Activated CD8-positive, alpha-beta memory T cell treated with anti-CD3 and anti-CD28 coated beads, Interleukin-2, amount 50 U/mL, for 48 hours (primary cell): ENCODE data around the gene GRXCR2.
"Not testable (repeated sequence)": the region's sequence is repeated elsewhere in the genome, so short reads cannot be mapped to it uniquely, and the experiment has no call there.

ENCODE experiments used
- DNase-seq: peaks from one replicate; pipeline ENCODE4 v3.0.0-alpha.2; 2020

GRXCR2 gene

GRCh38 chr5:145872486-145872885 is 328 bp downstream of the GRXCR2 start:
- no peak for DNase-seq

GRCh38 chr5:145869753-145870152 is 3.1 kb downstream of the GRXCR2 start:
- DNase-seq: no peak

DNA sequence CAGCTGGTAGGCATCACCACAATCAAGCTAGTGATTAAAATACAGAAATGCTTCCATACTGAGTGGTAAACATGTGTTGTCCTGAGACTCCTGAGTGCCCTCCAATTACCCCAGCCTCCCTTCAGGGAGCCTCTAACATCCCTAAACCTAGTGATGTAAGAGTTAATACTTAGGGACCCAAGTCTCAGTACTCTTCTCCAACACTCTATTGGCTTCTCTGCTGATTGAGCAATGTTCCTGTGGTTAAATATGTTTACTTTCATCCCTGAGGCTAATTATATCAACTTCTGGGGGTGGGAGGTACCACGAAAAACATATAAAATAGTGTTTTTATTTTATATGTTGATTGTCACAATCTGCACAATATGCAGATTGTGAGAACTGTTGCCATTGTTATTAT is 5.0 kb downstream of the GRXCR2 start:
- DNase-seq: no peak

- not testable (repeated sequence) for DNase-seq
Observed at GRCh38 chr5:145864432-145864831, 8.4 kb downstream of the GRXCR2 start.

GRCh38 chr5:145863003-145863402 is 9.8 kb downstream of the GRXCR2 start:
- no peak for DNase-seq

DNA sequence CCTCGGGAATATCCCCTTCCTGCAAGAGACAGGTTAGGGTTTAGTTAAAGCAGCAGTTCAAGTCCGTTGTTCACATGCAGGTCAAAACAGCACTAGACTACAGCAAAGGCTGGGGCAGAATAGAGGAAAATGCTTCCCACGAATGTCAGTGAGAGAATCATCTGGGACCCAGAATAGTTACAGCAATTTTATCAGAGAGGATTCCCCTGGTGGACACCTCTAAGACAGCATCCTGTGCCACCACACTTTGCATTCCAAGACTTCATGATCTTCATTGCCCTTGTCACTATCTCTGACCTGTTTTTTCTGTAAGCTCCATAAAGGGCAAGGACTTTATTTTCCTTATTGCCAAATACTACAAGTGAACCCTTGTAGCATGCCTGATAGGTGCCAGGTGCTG is 12.9 kb downstream of the GRXCR2 start:
- DNase-seq: no peak

DNA sequence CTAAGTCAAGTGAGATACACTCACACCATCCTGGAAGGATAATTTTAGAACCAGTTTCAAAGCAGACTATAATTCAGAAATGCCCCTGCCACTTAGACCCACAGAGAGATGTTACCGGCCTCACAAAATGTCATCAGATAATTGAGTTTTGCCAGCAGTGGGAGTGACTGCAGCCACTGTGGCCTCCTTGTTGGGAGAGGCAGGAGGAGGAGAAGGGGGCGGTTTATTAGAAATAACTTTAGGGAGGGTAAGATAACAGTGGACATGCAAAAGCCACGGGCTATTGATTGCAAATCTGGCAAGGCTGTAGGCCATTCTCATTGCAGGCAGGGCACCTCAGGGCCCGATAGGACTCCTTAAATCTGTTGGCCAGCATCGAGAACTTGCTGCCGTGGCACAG is 13.4 kb downstream of the GRXCR2 start:
- DNase-seq: no peak

GRCh38 chr5:145858959-145859358 is 13.9 kb downstream of the GRXCR2 start:
- DNase-seq: no peak

DNA sequence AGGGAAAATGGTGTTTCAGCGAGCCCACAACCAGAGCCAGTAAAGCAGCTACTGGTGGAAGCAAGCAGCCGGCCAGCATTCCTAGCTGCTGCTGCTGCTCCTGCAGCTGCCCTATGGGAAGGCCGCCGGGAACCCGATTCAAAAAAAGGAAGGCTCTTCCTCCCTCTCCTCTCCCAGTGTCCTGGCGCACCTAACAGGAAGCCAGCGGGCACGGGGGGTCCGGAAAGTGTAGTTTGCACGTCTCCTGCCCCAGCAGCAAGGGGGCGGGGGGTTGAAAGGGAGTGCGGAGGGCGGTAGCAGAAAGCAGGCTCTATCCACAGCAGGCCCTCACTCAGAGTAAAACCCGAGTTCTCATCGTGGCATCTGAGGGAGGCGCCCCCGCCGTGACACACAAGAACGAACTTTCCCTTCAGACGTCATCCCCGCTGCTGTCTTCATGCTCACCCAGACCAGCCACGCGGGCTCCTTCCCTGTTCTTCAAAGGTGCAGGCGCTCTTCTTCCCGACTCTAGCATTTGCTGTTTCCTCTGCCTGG is 16.5 kb downstream of the GRXCR2 start:
- DNase-seq: peak; percentile 58

- no peak for DNase-seq
Observed at GRCh38 chr5:145855763-145856267, 17.0 kb downstream of the GRXCR2 start.

GRCh38 chr5:145854651-145855258 is 18.1 kb downstream of the GRXCR2 start:
- no peak for DNase-seq

DNA sequence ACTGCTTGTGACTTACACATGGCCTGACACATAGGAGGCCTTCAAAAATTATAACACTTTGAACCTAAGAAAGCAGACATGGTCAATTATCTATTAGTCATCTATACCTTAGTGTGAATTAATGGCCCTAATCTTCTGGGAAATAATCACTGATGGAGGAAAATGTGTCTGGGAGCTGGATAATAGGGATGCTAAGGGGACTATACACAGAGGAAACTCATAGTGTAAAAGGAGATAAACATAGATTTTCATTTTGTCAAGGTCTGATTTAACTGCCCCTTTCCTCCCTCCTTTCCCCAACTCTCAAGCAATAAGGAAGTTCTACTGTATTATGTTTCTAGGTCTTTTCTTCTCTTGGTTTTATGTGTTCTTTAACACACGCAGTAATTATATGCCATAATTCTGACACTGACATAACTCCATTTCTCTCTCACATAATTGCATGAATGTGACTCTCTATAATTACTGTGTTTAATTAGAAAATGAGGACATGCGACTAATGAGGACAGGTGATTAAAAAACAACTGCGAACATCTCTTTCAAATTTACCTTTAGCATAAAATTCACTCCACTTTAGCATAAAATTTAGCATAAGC is 18.9 kb downstream of the GRXCR2 start:
- no peak for DNase-seq

DNA sequence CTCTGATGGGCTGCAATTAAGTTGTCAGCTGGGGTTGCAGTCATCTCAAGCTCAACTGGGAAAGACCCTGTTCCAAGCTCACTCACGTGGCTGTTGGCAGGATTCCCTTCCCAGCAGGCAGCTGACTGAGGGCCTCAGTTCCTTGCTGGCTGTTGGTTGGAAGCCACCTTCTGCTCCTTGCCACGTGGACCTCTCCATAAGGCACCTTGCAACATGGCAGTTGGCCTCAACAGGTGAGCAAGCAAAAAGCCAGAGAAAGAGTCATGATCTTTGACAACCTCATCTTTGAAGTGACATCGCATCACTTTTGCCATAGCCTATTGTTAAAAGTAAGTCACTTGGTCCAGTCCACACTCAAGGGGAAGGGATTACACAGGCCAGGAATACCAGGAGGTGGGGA is 19.8 kb downstream of the GRXCR2 start:
- DNase-seq: no peak

GRCh38 chr5:145848854-145849253 is 24.0 kb downstream of the GRXCR2 start:
- DNase-seq: no peak

DNA sequence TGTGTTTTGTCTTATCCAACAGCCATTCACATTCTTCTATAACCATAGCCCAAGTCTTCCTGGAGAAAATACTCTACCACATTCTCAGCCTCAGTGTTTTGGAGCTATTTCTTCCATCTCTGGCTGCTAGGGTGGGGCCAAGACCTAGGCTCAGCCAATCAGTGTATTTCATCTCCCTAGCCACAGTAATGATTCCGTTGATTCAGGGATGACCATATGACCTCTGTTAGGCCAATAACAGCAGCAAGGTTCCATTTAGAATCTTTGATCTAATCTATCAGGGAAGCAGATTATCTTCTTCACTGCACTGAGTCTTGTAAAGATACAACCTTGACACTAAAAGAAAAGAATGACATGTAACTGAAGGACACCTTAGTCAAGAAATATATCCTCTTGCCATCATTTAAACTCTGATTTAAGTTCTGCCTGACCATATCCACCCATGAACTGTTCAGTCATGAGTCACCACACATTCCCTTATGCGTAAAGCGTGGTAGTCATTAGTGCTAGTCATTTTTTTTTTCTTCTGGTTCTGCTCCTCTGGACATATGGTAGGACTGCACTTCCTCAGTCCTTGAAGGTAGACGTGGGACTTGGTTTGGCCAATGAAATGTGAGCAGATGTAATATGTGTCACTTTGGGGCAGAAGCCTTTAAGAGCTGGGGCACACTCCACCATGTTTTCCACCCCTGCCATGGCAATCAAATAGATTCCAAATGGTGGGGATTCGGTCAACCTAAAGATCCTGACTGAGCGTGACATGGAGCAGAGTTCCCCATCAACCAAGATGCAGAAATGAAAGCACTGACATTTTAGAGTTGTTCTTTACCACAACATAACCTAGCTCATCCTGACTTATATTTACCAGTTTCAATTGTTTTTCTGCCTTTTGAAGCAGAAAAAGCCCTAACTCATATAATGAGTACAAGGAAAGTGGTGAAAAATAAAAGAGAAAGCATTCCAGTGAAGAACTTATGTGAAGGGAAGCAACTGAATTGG is 25.0 kb downstream of the GRXCR2 start:
- DNase-seq: no peak

DNA sequence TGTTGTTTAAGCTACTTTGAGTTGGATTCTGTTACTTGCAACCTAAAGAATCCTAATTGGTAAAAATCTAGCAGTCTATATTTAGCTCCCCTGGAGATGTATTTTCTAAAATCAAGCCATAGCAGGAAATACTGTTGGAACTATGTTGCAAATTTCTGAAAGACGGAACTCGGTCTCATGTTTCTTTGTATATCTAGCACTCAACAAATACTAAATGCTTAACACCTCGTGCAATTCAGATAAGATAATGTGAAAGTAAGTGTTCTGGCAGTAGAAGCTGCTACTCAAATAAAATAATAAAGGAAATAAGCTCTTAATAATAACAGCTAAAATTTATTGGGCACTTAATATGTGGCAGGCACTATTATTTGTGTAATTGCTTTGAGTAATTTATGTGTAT is 26.7 kb downstream of the GRXCR2 start:
- no peak for DNase-seq

DNA sequence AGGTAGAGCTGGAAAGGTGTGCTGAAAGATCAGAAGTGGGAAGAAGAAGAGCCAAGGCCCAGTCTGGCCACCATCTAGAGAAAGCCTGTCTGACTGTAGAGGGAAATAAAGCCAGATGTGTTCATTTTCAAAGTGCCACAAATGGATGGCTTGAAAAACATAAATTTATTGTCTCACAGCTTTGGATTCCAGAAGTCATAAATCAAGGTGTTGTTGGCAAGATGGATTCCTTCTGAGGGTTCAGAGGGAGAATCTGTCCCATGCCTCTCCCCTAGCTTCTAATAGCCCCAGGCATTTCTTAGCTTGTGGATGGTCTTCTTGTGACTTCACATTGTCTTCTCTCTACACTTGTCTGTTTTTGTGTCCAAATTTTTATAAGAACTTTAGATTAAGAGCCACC is 31.5 kb downstream of the GRXCR2 start:
- DNase-seq: no peak

- DNase-seq: no peak
Observed at GRCh38 chr5:145840458-145841132, 32.2 kb downstream of the GRXCR2 start.

DNA sequence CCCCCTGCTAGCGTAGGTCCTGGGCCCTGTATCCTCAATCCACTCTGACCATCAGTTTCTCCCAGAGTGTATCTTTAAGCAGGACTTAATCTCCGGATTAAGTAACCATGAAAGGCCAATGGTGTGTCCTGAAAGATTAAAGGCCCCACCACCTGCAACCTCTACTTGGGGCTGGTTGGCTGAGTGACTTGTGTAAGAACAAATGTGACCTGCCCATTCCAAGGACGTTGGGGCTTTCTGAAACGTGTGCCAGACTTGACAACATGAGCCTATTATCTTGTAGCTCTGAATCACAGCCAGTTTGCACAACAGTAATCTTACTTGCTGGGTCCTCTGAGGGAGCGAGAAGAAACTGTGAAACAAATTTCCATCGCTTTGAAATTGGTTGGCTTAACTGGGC is 34.5 kb downstream of the GRXCR2 start:
- DNase-seq: no peak

- not testable (repeated sequence) for DNase-seq
Observed at GRCh38 chr5:145836241-145836640, 36.6 kb downstream of the GRXCR2 start.

DNA sequence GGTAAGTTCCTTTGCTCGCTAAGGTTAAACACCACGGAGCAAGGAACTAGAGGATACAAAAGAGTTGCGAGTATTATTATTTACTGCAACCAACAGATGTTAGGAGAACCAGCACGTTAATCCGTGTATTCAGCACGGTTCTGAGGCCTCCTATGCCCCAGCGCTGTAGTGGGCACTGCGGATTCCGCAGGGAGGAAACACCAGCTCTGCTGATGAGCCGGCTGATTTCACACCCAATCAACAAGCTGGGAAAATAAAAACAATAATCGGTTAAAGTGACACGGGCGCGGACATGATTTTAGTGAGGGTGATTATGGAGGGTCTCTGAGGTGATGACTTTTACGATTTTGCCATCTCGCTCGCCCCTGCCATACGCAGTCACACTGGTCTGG is 37.0 kb downstream of the GRXCR2 start:
- DNase-seq: no peak

DNA sequence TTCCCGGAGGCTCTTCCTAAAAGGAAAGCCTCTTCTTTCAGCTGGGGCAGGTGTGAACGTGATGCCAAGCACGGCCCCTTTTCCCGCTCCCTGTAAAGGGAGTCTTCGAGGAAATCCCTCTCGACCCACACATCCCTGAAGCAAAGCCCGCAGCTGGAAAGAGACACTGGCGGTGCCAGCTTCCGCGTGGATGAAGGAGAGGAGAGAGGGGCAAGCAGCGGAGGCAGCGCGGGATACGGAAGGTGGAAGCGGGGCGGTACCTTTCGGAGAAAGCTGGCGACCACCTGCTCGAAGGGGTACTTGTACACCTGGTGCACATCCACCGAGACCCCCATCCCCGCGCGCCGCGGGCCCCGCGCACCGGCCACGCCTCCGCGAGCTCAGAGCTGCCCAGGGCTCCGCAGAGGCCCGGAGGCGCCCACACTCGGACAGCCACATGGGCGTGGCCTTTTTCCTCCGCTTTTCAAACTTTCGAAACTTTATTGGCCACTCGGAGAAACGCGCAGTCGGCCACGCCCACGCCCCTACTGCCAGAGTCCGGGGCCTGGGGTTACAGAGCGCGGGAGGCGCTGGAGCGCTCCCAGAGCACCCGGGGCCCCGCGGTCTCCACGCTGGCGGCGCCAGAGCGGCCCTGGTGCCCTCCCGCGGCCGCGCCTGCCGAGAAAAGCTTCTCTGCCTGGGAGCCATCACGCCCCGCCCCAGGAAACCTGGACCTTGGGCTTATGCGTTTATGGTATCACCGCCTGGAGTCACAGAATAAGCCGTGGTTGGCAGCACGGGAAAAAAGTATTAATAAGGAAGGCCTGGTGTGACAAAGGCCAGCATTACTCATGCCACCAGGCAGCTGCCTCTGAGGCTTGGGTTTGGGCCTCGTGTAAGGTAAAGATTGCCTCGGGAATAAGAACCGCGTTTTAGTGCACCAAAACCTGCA is 37.6 kb downstream of the GRXCR2 start, which contains the start of gene PRELID2:
Gene PRELID2 (minus strand): TSS at position 426 of the 931 bp plus-strand sequence. CDS start 91 bp downstream, at position 335.
- DNase-seq: peak; percentile 76
